ENCODE data around the gene POLR1A.

The POLR1A gene

DNA sequence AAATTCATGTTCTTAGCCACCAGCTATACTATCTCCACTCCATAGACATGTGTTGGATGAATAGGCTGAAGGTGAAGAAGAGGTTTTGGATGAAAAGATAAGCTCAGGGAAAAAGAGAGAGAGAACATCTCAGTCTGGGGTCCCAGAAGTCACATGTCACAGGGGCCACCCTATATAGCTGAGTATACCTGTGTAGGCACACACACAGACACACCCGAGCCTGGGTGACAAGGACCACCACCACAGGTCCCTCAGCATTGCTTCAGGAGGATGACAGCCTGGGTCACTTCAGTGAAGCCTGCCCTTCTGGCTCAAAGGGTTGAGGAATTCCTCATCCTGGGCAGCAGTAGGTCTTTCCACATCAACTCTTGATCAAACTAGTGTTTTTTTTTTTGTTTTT is 56.2 kb downstream of the POLR1A start:
- Histone ChIP-seq H3K9me3 (ENCODE audit: severe bottlenecking) (no peaks in the 10 kb centered on the region), H3K4me3 (ENCODE audit: severe bottlenecking) (no peak overlapping the region), H3K27ac (ENCODE audit: poor library complexity, severe bottlenecking) (no peak overlapping the region), H3K27me3 (ENCODE audit: insufficient read depth, poor library complexity, severe bottlenecking) (no peaks in the 10 kb centered on the region), H3K4me1 (ENCODE audit: insufficient read depth, poor library complexity, severe bottlenecking) (no peaks in the 10 kb centered on the region), H3K36me3 (ENCODE audit: low read depth) (peaks cover 83% of the 10 kb centered on the region)
- DNase-seq (ENCODE audit: low spot score) (no peak), ATAC-seq (ENCODE audit: low read depth) (no peak)
- TF ChIP-seq, protein P1, sequence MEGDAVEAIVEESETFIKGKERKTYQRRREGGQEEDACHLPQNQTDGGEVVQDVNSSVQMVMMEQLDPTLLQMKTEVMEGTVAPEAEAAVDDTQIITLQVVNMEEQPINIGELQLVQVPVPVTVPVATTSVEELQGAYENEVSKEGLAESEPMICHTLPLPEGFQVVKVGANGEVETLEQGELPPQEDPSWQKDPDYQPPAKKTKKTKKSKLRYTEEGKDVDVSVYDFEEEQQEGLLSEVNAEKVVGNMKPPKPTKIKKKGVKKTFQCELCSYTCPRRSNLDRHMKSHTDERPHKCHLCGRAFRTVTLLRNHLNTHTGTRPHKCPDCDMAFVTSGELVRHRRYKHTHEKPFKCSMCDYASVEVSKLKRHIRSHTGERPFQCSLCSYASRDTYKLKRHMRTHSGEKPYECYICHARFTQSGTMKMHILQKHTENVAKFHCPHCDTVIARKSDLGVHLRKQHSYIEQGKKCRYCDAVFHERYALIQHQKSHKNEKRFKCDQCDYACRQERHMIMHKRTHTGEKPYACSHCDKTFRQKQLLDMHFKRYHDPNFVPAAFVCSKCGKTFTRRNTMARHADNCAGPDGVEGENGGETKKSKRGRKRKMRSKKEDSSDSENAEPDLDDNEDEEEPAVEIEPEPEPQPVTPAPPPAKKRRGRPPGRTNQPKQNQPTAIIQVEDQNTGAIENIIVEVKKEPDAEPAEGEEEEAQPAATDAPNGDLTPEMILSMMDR (IDR thresholded peaks at IDR 0.05; ENCODE audit: poor library complexity, severe bottlenecking) = no peak

DNA sequence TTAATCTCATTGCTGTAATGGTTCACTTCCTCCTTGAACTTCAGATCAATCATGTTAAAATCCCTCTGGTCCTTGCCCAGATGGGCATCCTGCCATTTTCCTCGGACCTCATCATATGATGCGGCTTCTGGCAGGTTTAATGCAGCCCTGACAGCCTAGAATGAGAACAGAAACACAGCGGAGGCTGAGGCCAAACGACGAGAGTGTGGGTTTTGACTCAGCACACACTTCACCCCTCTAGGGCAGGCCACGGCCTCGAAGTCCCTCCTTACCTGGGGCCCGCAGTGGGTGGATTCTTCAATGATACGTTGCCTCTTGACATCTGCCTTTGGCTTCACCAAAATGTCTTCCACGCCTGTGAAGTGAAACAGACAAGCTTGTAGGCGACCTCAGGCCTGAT is 56.8 kb downstream of the POLR1A start:
- ATAC-seq (ENCODE audit: low read depth) = no peak
- H3K4me3 ChIP-seq (ENCODE audit: severe bottlenecking) = no peak overlapping the region
- peaks cover 83% of the 10 kb centered on the region for H3K36me3 ChIP-seq (ENCODE audit: low read depth)
- TF ChIP-seq, protein P1 (IDR thresholded peaks at IDR 0.05; ENCODE audit: poor library complexity, severe bottlenecking) = no peak
- H3K9me3 ChIP-seq (ENCODE audit: severe bottlenecking) = no peaks in the 10 kb centered on the region
- no peak for DNase-seq (ENCODE audit: low spot score)
- no peaks in the 10 kb centered on the region for H3K27me3 ChIP-seq (ENCODE audit: insufficient read depth, poor library complexity, severe bottlenecking)
- no peak overlapping the region for H3K27ac ChIP-seq (ENCODE audit: poor library complexity, severe bottlenecking)
- no peaks in the 10 kb centered on the region for H3K4me1 ChIP-seq (ENCODE audit: insufficient read depth, poor library complexity, severe bottlenecking)

DNA sequence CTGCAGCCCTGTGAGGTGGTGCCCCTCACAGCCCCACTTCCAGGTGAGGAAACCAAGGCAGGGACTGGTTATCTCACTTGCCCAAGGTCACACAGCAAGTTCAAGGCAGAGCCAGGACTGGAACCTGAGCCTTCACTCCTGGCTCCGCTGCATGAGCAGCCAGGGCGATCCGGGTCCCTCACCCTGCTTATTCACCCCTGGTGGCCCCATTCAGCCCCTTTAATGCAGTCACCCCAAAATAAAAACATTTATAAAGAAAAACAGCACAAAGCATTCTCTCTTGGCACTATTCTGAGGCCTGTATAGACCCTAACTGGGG is 57.3 kb downstream of the POLR1A start:
- DNase-seq (ENCODE audit: low spot score) (no peak), ATAC-seq (ENCODE audit: low read depth) (no peak)
- TF ChIP-seq, protein P1 (IDR thresholded peaks at IDR 0.05; ENCODE audit: poor library complexity, severe bottlenecking) = no peak
- no peaks in the 10 kb centered on the region for H3K4me1 ChIP-seq (ENCODE audit: insufficient read depth, poor library complexity, severe bottlenecking)
- H3K4me3 ChIP-seq (ENCODE audit: severe bottlenecking) = no peak overlapping the region
- H3K27me3 ChIP-seq (ENCODE audit: insufficient read depth, poor library complexity, severe bottlenecking) = no peaks in the 10 kb centered on the region
- no peak overlapping the region for H3K27ac ChIP-seq (ENCODE audit: poor library complexity, severe bottlenecking)
- H3K9me3 ChIP-seq (ENCODE audit: severe bottlenecking) = no peaks in the 10 kb centered on the region
- H3K36me3 ChIP-seq (ENCODE audit: low read depth) = peaks cover 83% of the 10 kb centered on the region

DNA sequence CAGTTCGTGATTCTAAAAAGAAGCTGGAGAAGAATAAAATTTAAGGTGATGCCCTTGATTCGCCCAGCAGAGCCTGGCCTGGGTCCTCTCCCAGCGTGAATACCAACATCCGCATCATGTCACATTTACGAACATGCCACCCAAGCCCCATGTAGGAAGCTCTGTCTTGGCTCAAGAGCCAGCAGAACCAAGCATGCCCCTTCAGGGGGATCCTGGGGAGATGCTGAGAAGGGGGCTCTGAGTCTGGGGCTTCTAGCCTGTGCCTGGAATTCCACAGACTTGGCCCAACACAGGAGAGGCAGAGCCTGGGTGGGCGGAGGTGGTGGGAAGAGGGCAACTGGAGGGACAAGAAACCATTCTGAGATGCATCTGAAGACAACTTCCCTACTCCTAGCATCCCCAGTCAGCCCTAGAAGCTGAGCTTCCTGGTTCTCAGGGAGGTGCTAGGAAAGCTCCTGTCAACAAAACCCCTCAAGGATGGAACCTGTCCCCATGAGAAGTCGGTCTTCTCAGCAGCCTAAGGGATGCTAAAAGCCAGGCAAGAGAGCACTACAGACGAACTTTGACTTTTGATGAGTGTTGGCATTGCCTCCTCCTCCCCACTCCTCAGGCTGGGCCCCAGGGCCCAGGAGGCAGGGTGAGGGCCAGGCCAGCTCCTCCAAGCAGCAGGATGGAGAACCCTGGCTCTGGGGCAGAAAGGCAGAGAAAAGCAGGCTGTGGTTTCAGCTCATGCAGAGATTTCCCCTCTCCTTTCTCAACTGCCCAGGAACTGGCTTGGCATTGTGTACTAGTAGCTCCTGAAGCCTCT is 57.9 kb downstream of the POLR1A start:
- Histone ChIP-seq H3K4me3 (ENCODE audit: severe bottlenecking) (no peak overlapping the region), H3K27me3 (ENCODE audit: insufficient read depth, poor library complexity, severe bottlenecking) (no peaks in the 10 kb centered on the region), H3K36me3 (ENCODE audit: low read depth) (peaks cover 83% of the 10 kb centered on the region), H3K4me1 (ENCODE audit: insufficient read depth, poor library complexity, severe bottlenecking) (no peaks in the 10 kb centered on the region), H3K27ac (ENCODE audit: poor library complexity, severe bottlenecking) (no peak overlapping the region), H3K9me3 (ENCODE audit: severe bottlenecking) (no peaks in the 10 kb centered on the region)
- ATAC-seq (ENCODE audit: low read depth) (no peak), DNase-seq (ENCODE audit: low spot score) (no peak)
- TF ChIP-seq, protein P1 (IDR thresholded peaks at IDR 0.05; ENCODE audit: poor library complexity, severe bottlenecking) = no peak

DNA sequence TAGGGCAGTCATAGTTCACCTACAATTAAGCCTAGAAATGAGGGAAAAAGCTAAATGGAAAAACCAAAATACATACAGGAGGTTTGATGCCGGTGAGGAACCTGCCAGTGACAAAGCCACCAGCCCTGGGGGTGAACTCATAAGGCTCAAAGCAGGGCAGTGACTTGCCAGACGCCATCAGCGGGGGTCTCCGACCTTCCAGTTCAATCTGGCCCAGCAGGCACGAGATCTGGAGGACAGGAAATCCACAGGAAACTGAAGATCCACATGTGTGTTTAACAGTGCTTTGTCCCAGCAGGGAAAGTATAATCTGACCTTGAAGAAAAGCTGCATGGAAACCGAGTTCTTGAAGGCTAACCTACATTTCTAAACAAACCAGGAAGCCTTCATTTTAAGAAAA is 60.1 kb downstream of the POLR1A start:
- no peaks in the 10 kb centered on the region for H3K9me3 ChIP-seq (ENCODE audit: severe bottlenecking)
- peak; percentile 16 for DNase-seq (ENCODE audit: low spot score)
- no peak overlapping the region for H3K27ac ChIP-seq (ENCODE audit: poor library complexity, severe bottlenecking)
- no peaks in the 10 kb centered on the region for H3K4me1 ChIP-seq (ENCODE audit: insufficient read depth, poor library complexity, severe bottlenecking)
- ATAC-seq (ENCODE audit: low read depth) = no peak
- no peaks in the 10 kb centered on the region for H3K27me3 ChIP-seq (ENCODE audit: insufficient read depth, poor library complexity, severe bottlenecking)
- H3K4me3 ChIP-seq (ENCODE audit: severe bottlenecking) = no peak overlapping the region
- TF ChIP-seq, protein P1 (IDR thresholded peaks at IDR 0.05; ENCODE audit: poor library complexity, severe bottlenecking) = no peak
- peaks cover 83% of the 10 kb centered on the region for H3K36me3 ChIP-seq (ENCODE audit: low read depth)
